SK-N-SH (cell line): Measurements from ENCODE around the gene PPIB. TPM values are rescaled to one million over a fixed set of nuclear protein-coding genes. Genes with fewer than 3 reads are reported as not detected.

Experiments
- CTCF ChIA-PET: fragments of 300-600, 350-600 bp; formaldehyde crosslinking; extraction: SDS; loops from one replicate; lab custom pipeline; 2021; lab: Yijun Ruan, JAX
- POLR2A ChIA-PET: fragments of 350-600 bp; sonication (Branson Sonifier 250); formaldehyde crosslinking; extraction: SDS; loops from one replicate; lab custom pipeline; 2020; ENCODE audit warnings: antibody characterized with exemption, inconsistent platforms; lab: Yijun Ruan, JAX
- DNase-seq: peaks from one replicate; pipeline ENCODE4 v3.0.0; 2012
- H2AFZ ChIP-seq: fragments of 200-600 bp; sonication (generic); 2 replicates; pipeline ENCODE4 v1.8.1; 2016; ENCODE audit warnings: antibody characterized with exemption, mild to moderate bottlenecking, low read depth
- H3F3A ChIP-seq: fragments of 200-600 bp; sonication (generic); replicated peaks from 2 replicates; pipeline ENCODE3; 2016; ENCODE audit warnings: antibody characterized with exemption, mild to moderate bottlenecking; ENCODE audit not compliant: insufficient read depth
- H3K27ac ChIP-seq, 2 experiments: fragments of 200-500 bp in 1 of 2; fragments of 200-600 bp in 1 of 2; sonication (Bioruptor generic) in 1 of 2; sonication (generic), shearing (Covaris generic) in 1 of 2; 2 replicates each; pipeline versions ENCODE4 v1.5.1 to v1.6.1; 2014 to 2016; ENCODE audit warnings: low read depth in 2 of 2, inconsistent platforms in 1 of 2, low read length in 1 of 2, mild to moderate bottlenecking in 1 of 2, mixed read lengths in 1 of 2
- H3K27me3 ChIP-seq: fragments of 200-600 bp; sonication (generic), shearing (Covaris generic); 2 replicates; pipeline ENCODE4 v1.6.1; 2016; ENCODE audit warnings: mixed run types; ENCODE audit not compliant: insufficient read depth
- H3K36me3 ChIP-seq, 2 experiments: fragments of 200-500 bp in 1 of 2; fragments of 200-600 bp in 1 of 2; sonication (Bioruptor generic) in 1 of 2; sonication (generic) in 1 of 2; replicated peaks in 1 of 2; 2 replicates each; pipeline versions ENCODE3 to v1.5.1; 2014 to 2016; ENCODE audit warnings: low read length in 1 of 2, mild to moderate bottlenecking in 1 of 2; ENCODE audit not compliant: insufficient read depth in 2 of 2, control insufficient read depth in 1 of 2
- H3K4me1 ChIP-seq, 2 experiments: fragments of 200-500 bp in 1 of 2; fragments of 200-600 bp in 1 of 2; sonication (Bioruptor generic) in 1 of 2; sonication (generic), shearing (Covaris generic) in 1 of 2; 2 replicates each; pipeline versions ENCODE4 v1.5.1 to v1.6.1; 2014 to 2016; ENCODE audit warnings: low read depth in 1 of 2, low read length in 1 of 2, mixed run types in 1 of 2; ENCODE audit not compliant: insufficient read depth in 2 of 2, control insufficient read depth in 1 of 2
- H3K4me2 ChIP-seq: fragments of 200-600 bp; sonication (generic), shearing (Covaris generic); 2 replicates; pipeline ENCODE4 v1.6.1; 2017; ENCODE audit warnings: mixed run types
- H3K4me3 ChIP-seq, 2 experiments: fragments of 200-500 bp in 1 of 2; fragments of 200-600 bp in 1 of 2; sonication (Bioruptor generic) in 1 of 2; sonication (generic), shearing (Covaris generic) in 1 of 2; 2 replicates each; pipeline versions ENCODE4 v1.5.1 to v1.8.1; 2014 to 2016; ENCODE audit warnings: low read depth in 2 of 2, inconsistent platforms in 1 of 2, low read length in 1 of 2, mild to moderate bottlenecking in 1 of 2, mixed read lengths in 1 of 2, moderate library complexity in 1 of 2
- H3K79me2 ChIP-seq: fragments of 200-600 bp; sonication (generic); 2 replicates; pipeline ENCODE4 v1.8.1; 2017; ENCODE audit warnings: mild to moderate bottlenecking; ENCODE audit not compliant: insufficient read depth
- H3K9ac ChIP-seq: fragments of 200-600 bp; sonication (generic); 2 replicates; pipeline ENCODE4 v1.6.1; 2017; ENCODE audit warnings: mixed run types
- H3K9me2 ChIP-seq: fragments of 200-600 bp; sonication (generic); 2 replicates; pipeline ENCODE4 v1.6.1; 2017; ENCODE audit warnings: mixed run types
- H3K9me3 ChIP-seq: fragments of 200-600 bp; sonication (generic); 2 replicates; pipeline ENCODE4 v1.6.1; 2017; ENCODE audit warnings: mixed run types, mild to moderate bottlenecking, moderate library complexity
- H4K20me1 ChIP-seq: fragments of 200-600 bp; sonication (generic); 2 replicates; pipeline ENCODE4 v1.6.1; 2017; ENCODE audit warnings: mild to moderate bottlenecking, mixed run types; ENCODE audit not compliant: insufficient read depth
- ELF1 ChIP-seq: IDR thresholded peaks from 2 replicates; pipeline ENCODE4 v1.4.0; 2012
- EP300 ChIP-seq, 2 experiments: IDR thresholded peaks; 2 replicates each; pipeline versions ENCODE4 v1.4.0 to v1.6.1; 2012; ENCODE audit warnings: borderline replicate concordance in 1 of 2, low read depth in 1 of 2, low read length in 1 of 2
- FOSL2 ChIP-seq: IDR thresholded peaks from 2 replicates; pipeline ENCODE4 v1.4.0; 2012; ENCODE audit warnings: low read depth, mild to moderate bottlenecking, moderate library complexity, borderline replicate concordance
- FOXM1 ChIP-seq: IDR thresholded peaks from 2 replicates; pipeline ENCODE4 v1.4.0; 2012; ENCODE audit warnings: low read depth, mild to moderate bottlenecking
- MEF2A ChIP-seq: IDR thresholded peaks from 2 replicates; pipeline ENCODE4 v1.4.0; 2012; ENCODE audit warnings: low read depth, borderline replicate concordance
- NFIC ChIP-seq: IDR thresholded peaks from 2 replicates; pipeline ENCODE4 v1.4.0; 2012; ENCODE audit warnings: borderline replicate concordance
- RAD21 ChIP-seq: IDR thresholded peaks from 2 replicates; pipeline ENCODE4 v1.6.1; 2012; ENCODE audit warnings: mild to moderate bottlenecking, low read length
- RCOR1 ChIP-seq: fragments of 150-350 bp; IDR thresholded peaks from 2 replicates; pipeline ENCODE4 v1.6.1; 2017; ENCODE audit warnings: antibody characterized with exemption, low read length
- RFX5 ChIP-seq: IDR thresholded peaks from 2 replicates; pipeline ENCODE4 v1.6.1; 2012; ENCODE audit warnings: mild to moderate bottlenecking, improper control_type of control experiment, low read length
- RXRA ChIP-seq: IDR thresholded peaks from 2 replicates; pipeline ENCODE4 v1.4.0; 2012; ENCODE audit warnings: low read depth, mild to moderate bottlenecking, borderline replicate concordance
- SMC3 ChIP-seq: IDR thresholded peaks from 2 replicates; pipeline ENCODE4 v1.6.1; 2012; ENCODE audit warnings: low read depth, low read length, improper control_type of control experiment
- TCF12 ChIP-seq: IDR thresholded peaks from 2 replicates; pipeline ENCODE4 v1.4.0; 2012
- TEAD4 ChIP-seq: IDR thresholded peaks from 2 replicates; pipeline ENCODE4 v1.4.0; 2012; ENCODE audit warnings: mild to moderate bottlenecking, borderline replicate concordance; ENCODE audit not compliant: insufficient read depth
- YY1 ChIP-seq: IDR thresholded peaks from 2 replicates; pipeline ENCODE4 v1.4.0; 2012; ENCODE audit warnings: low read depth, mild to moderate bottlenecking
- WGBS: methylation state at CpG from one replicate; pipeline ENCODE4 v1.1.6; 2017; ENCODE audit warnings: low lambda C conversion rate; 5-methylcytosine and 5-hydroxymethylcytosine counted together
- polyA plus RNA-seq, 3 experiments: library from polyadenylated mRNA; depleted of rRNA; stranded (reverse); fragments of >200 nt; gene quantifications; 2 replicates each; pipeline ENCODE4 v1.2.3, GENCODE V29; 2012
- TF ChIP-seq, protein P1 (sequence below): fragments of 150-350 bp; IDR thresholded peaks from 2 replicates; pipeline ENCODE4 v1.6.1; 2016; ENCODE audit warnings: mild to moderate bottlenecking, low read depth, low read length
- TF ChIP-seq, protein P2 (sequence below): IDR thresholded peaks from 2 replicates; pipeline ENCODE4 v1.4.0; 2012; ENCODE audit warnings: low read depth
- TF ChIP-seq, protein P3 (sequence below): fragments of 200-600 bp; sonication (generic); IDR thresholded peaks from 2 replicates; pipeline ENCODE4 v1.6.1; 2017; ENCODE audit warnings: antibody characterized with exemption, mild to moderate bottlenecking, moderate library complexity
- TF ChIP-seq, protein P4 (sequence below): IDR thresholded peaks from 2 replicates; pipeline ENCODE4; 2012

The PPIB gene
- polyA plus RNA-seq, 1 of the 3 experiments (the other 2 are of a cell fraction) = 1,379 TPM

DNA sequence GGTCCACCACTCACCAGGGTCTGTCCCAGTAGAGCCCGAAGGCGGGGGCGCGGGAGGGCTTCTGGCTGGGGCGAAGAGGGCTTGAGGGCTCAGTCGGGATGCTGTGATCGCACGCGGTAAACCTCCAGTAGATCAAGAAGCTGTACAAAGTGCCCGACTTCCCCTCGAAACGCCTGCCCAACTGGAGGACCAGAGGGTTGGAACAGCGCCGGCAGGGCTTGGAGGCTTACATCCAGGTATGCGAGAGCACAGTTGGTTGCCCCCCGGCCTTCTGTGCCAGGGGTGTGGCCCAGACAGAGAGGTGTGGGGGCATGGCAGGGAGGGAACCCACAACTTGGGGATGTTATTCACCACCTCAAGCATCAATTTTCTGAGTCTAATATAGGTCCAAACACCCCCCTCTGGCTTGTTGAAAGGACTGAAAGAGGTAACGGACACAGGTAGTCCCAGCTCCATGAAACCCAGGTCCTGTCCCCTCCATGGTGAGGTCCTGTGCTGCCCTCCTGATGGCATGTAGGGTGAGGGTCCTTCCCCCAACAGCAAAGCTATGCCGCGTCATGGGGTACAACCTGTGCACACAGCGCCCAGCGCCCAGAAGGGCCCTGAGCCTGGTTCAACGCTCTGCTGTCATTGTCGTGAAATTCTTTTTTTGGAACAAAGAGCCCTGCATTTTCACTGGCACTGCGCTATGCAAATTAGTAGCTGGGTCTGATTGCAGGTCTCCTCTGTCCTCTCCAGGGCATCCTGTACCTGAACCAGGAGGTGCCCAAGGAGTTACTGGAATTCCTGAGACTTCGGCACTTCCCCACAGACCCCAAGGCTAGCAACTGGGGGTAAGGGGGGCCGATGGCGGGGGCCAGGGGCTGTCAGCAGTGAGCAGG, 10.1 kb downstream of the PPIB start:
- Histone ChIP-seq H3K27me3 (no peaks in the 10 kb centered on the region), H3K27ac (no peak overlapping the region), H3K4me1 (peaks cover 0 to 20% of the 10 kb centered on the region in 2 experiments; a peak in 1 of 4 replicates), H3K4me3 (peak overlapping the region; percentile 57 to 58; a peak in 3 of 4 replicates), H4K20me1 (peaks cover 21% of the 10 kb centered on the region; the same call in 1 of the 2 replicates), H3K79me2 (no peaks in the 10 kb centered on the region), H3K9me2 (no peaks in the 10 kb centered on the region), H3K9ac (no peak overlapping the region), H2AFZ (no peak overlapping the region), H3K4me2 (peak overlapping the region; percentile 80), H3K36me3 (peaks cover 17 to 33% of the 10 kb centered on the region in 2 experiments), H3K9me3 (no peaks in the 10 kb centered on the region), H3F3A (peaks cover 48% of the 10 kb centered on the region)
- DNase-seq = peak; percentile 28
- CTCF ChIA-PET = interaction anchor here (0.6 to 4.3 kb wide), 28 partner anchors 8 to 551 kb away, joined by 3 to 42 read pairs (median 4); partner anchors contain the start of genes CIAO2A, PPIB, SNX1 and TRIP4
- POLR2A ChIA-PET = interaction anchor here (0.6 to 3.5 kb wide), 5 partner anchors 8 to 235 kb away, joined by 3 to 24 read pairs (median 4); partner anchors contain the start of genes CIAO2A, PPIB and TRIP4
- WGBS = 54% methylated on average over 18 of the region's 27 CpGs
- no peak for TF ChIP-seq ELF1

DNA sequence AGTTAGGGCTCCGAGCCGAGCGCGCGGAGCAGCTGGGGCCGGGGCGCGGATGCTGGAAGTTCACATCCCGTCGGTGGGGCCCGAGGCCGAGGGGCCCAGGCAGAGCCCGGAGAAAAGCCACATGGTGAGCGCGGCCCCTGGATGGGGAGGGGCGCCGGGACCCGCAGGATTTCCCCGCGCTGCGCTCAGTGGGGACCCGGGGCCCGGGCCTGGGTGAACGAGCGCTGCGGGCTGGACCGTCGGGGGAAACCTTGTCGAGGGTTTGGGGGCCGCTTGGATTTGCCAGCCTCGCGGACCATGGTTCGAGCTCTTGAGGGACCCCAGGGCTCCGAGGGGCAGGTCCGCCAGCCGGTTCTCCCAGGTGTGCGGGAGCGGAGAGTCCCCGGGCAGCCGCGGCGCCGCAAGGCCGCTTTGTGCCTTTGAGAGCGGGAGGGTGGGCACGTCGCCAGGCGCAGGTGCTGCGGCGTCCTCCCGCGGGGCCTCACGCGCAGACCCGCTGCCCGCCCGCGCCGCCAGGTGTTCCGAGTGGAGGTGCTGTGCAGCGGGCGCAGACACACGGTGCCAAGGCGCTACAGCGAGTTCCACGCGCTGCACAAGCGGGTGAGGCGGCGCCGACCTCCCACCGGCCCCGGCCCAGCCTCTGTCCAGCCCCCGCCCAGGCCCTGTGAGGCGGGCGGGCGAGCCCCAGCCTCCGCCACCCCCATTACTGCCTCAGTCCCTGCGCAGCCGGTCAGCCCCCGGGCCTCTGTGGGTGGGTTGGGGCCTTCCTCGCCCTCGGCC, 10.9 kb downstream of the PPIB start, which contains the start of gene SNX22:
Gene SNX22, plus strand, starts transcription at position 5 of the 780 bp plus-strand sequence. Its CDS starts 45 bp downstream, at position 50.
- no peaks in the 10 kb centered on the region for H3K9me3 ChIP-seq
- H3K27me3 ChIP-seq = no peaks in the 10 kb centered on the region
- DNase-seq = peak; percentile 71
- no peaks in the 10 kb centered on the region for H3K79me2 ChIP-seq
- H3K4me1 ChIP-seq = peaks cover 0 to 26% of the 10 kb centered on the region in 2 experiments; a peak in 1 of 4 replicates
- no peak within 1 kb of the TSS for H3K27ac ChIP-seq
- H3K4me2 ChIP-seq = peak within 1 kb of the TSS; percentile 80
- H3K4me3 ChIP-seq = peak within 1 kb of the TSS; percentile 57 to 58
- H3F3A ChIP-seq = peaks cover 40% of the 10 kb centered on the region
- H3K36me3 ChIP-seq = peaks cover 8 to 25% of the 10 kb centered on the region in 2 experiments
- H3K9ac ChIP-seq = no peak within 1 kb of the TSS
- H2AFZ ChIP-seq = peak within 1 kb of the TSS; percentile 78; the same call in 1 of the 2 replicates
- H4K20me1 ChIP-seq = peaks cover 14% of the 10 kb centered on the region; the same call in 1 of the 2 replicates
- no CpG with 5 or more reads among the region's 83 CpGs for whole genome bisulfite sequencing
- CTCF ChIA-PET = interaction anchor here (0.7 to 4.3 kb wide), 6 partner anchors 11 to 235 kb away, joined by 3 to 42 read pairs (median 15); partner anchors contain the start of genes CIAO2A, CSNK1G1, PPIB and TRIP4
- no peaks in the 10 kb centered on the region for H3K9me2 ChIP-seq
- POLR2A ChIA-PET = interaction anchor here (1.5 to 3.5 kb wide), 2 partner anchors 11 to 58 kb away, joined by 4 to 24 read pairs; partner anchors contain the start of genes CIAO2A and PPIB
- TF ChIP-seq, protein P1, sequence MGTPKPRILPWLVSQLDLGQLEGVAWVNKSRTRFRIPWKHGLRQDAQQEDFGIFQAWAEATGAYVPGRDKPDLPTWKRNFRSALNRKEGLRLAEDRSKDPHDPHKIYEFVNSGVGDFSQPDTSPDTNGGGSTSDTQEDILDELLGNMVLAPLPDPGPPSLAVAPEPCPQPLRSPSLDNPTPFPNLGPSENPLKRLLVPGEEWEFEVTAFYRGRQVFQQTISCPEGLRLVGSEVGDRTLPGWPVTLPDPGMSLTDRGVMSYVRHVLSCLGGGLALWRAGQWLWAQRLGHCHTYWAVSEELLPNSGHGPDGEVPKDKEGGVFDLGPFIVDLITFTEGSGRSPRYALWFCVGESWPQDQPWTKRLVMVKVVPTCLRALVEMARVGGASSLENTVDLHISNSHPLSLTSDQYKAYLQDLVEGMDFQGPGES = no peak
- TF ChIP-seq TCF12 (no peak), RCOR1 (no peak), YY1 (no peak), EP300 (IDR thresholded peaks at IDR 0.05; ENCODE audit: borderline replicate concordance in 1 of 2, low read depth in 1 of 2, low read length in 1 of 2) (no peak), FOXM1 (no peak), RFX5 (no peak), MEF2A (no peak), FOSL2 (no peak), RAD21 (no peak), NFIC (no peak), TEAD4 (no peak), RXRA (no peak), SMC3 (no peak)
- TF ChIP-seq, protein P2, sequence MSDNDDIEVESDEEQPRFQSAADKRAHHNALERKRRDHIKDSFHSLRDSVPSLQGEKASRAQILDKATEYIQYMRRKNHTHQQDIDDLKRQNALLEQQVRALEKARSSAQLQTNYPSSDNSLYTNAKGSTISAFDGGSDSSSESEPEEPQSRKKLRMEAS = no peak
- TF ChIP-seq, protein P3, sequence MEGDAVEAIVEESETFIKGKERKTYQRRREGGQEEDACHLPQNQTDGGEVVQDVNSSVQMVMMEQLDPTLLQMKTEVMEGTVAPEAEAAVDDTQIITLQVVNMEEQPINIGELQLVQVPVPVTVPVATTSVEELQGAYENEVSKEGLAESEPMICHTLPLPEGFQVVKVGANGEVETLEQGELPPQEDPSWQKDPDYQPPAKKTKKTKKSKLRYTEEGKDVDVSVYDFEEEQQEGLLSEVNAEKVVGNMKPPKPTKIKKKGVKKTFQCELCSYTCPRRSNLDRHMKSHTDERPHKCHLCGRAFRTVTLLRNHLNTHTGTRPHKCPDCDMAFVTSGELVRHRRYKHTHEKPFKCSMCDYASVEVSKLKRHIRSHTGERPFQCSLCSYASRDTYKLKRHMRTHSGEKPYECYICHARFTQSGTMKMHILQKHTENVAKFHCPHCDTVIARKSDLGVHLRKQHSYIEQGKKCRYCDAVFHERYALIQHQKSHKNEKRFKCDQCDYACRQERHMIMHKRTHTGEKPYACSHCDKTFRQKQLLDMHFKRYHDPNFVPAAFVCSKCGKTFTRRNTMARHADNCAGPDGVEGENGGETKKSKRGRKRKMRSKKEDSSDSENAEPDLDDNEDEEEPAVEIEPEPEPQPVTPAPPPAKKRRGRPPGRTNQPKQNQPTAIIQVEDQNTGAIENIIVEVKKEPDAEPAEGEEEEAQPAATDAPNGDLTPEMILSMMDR = no peak
- TF ChIP-seq, protein P4, sequence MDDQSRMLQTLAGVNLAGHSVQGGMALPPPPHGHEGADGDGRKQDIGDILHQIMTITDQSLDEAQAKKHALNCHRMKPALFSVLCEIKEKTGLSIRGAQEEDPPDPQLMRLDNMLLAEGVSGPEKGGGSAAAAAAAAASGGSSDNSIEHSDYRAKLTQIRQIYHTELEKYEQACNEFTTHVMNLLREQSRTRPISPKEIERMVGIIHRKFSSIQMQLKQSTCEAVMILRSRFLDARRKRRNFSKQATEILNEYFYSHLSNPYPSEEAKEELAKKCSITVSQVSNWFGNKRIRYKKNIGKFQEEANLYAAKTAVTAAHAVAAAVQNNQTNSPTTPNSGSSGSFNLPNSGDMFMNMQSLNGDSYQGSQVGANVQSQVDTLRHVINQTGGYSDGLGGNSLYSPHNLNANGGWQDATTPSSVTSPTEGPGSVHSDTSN = no peak
